Fibroblast of lung (primary cell): ENCODE data around the gene RINL.

Experiments
- CTCF ChIP-seq, 2 donors: IDR thresholded peaks in 1 of 2; conservative IDR thresholded peaks in 1 of 2; 1 replicate in 1 of 2; 2 replicates in 1 of 2; pipeline ENCODE4 v1.5.1; 2011 to 2012; ENCODE audit warnings: low read length in 2 of 2, control low read depth in 1 of 2, inconsistent platforms in 1 of 2, low read depth in 1 of 2, mild to moderate bottlenecking in 1 of 2
- EZH2 ChIP-seq: IDR thresholded peaks from 2 replicates; pipeline ENCODE4 v1.5.1; 2012; ENCODE audit warnings: low read length, control low read depth, mild to moderate bottlenecking; ENCODE audit errors: missing control alignments

GRCh38 chr19:38869836-38870607 lies 8.1 kb downstream of the RINL start:
- TF ChIP-seq CTCF (conservative IDR thresholded peaks at IDR 0.05 in 1 of 2, IDR thresholded peaks at IDR 0.05 in 1 of 2; ENCODE audit: low read depth in 1 of 2, low read length in 2 of 2) = peak; percentile 72 to 73
- TF ChIP-seq EZH2 = no peak
